ENCODE results near the gene SEC22A.
"Not testable (repeated sequence)": the region's sequence is repeated elsewhere in the genome, so short reads cannot be mapped to it uniquely, and the experiment has no call there.

SEC22A gene

GRCh38 chr3:123180791-123181190 lies 21.0 kb upstream of the SEC22A start:
- DNase-seq (ENCODE audit: low read depth) = no peak

GRCh38 chr3:123186695-123187094 lies 15.0 kb upstream of the SEC22A start:
- DNase-seq (ENCODE audit: low read depth) = no peak

DNA sequence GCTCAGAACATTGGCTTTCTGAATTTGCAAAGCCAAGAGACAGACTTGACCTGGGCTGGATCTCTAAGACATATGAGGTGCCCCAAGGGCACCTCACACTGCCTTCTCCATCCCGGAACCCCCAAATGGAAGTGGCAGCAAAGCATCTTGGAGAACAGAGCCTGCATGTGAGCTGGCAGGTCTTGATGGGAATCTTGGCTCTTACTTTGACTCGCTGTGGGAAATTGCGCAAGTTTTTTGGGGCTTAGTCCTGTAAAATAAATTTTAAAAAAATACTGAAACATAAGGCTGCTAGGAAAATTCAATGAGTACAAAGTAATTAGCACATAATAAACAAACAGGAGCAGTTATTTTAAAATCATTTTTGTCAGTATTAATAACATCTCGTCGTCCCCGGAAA lies 13.7 kb upstream of the SEC22A start:
- no peak for DNase-seq (ENCODE audit: low read depth)

DNA sequence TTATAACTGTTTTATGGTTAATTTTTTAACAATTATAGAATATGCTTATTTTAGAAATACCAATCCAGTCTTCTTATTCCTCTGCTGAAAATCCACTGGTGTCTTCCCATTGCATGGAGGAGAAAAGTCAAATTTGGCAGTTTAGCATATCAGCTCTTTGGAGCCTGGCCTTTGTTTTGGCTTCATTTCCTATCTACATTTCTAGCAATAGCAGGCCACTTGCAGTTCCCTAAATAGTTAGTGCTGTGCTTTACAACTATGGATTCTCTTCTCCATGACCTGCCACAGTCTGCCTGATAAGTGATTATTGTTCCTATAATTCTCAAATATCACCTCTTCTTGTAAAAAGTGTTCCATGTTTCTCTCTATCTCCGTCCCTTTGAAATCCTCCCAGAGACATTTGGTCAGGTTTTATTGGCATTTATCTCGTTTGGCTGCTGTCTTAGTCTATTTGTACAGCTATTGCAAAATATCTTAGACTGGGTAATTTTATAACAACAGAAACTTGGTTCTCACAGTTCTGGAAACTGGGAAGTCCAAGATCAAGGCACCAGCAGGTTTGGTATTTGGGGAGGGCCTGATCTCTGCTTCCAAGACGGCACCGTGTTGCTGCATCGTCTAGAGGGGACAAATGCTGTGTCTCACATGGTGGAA lies 8.2 kb upstream of the SEC22A start:
- no peak for DNase-seq (ENCODE audit: low read depth)

DNA sequence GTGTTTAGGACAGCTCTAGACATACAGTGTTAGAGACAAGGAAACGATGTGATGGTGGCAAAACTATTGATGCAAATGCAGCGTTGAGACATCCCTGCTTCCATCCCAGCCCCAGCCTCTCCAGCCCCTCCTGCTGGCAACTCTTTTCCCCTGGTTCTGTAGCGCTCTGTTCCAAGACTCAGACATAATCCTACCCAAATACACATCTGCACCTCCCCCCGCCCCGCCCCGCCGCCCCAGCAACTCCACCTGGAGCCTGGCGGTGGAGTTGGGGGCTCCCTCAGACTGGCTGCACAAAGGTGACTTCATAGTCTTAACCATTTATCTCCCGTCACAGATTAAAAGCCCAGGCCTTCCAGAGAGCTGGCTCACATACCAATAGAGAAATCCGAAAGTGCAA lies 7.2 kb upstream of the SEC22A start:
- no peak for DNase-seq (ENCODE audit: low read depth)

GRCh38 chr3:123198372-123198771 lies 3.4 kb upstream of the SEC22A start:
- no peak for DNase-seq (ENCODE audit: low read depth)

DNA sequence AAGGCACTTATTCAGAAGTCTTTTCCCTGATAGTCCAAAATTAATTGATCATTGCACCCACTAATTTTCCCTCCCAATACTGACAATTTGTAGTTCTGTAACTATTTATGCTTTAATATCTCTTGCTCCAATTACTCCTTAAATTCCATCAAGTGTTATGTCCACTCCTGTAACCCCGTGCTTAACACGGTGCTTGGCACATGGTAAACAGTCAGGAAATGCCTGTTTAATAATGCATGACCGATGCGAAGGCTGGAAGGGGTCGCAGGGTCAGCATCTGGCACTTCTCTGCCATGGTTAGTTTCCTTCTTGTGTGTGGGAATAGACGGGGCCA lies 553 bp upstream of the SEC22A start:
- DNase-seq (ENCODE audit: low read depth) = no peak

- DNase-seq (ENCODE audit: low read depth) = no peak
Measured at GRCh38 chr3:123202451-123202850, 708 bp downstream of the SEC22A start.

GRCh38 chr3:123218990-123219389 lies 17.2 kb downstream of the SEC22A start:
- DNase-seq (ENCODE audit: low read depth) = no peak

DNA sequence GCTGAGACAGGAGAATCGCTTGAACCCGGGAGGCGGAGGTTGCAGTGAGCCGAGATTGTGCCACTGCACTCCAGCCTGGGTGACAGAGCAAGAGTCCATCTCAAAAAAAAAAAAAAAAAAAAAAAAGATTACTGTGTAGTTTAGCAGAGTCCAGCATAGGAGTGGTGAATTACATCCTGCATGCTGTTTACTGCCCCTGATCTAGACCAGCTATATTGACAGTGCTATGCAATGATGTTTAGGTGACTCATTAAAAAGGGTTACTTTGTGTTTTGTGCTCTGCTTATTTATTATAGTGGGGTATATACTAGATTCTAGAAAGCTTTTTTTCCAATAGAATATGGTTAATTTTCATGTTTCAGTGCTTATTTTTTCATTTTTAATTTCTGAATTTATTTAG lies 19.6 kb downstream of the SEC22A start:
- DNase-seq (ENCODE audit: low read depth) = not testable (repeated sequence)

DNA sequence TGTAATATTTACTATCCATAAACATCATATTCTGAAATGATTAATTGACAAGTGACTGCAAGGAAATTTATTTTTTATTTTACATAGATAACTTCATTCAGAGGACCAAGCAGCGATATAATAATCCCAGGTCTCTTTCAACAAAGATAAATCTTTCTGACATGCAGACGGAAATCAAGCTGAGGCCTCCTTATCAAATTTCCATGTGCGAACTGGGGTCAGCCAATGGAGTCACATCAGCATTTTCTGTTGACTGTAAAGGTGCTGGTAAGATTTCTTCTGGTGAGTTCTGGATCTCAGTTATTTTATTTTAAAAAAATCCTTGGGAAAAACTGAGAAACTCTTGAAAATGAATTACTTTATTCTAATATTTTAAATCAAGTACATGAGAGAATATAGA lies 23.3 kb downstream of the SEC22A start:
- no peak for DNase-seq (ENCODE audit: low read depth)

GRCh38 chr3:123226549-123226948 lies 24.8 kb downstream of the SEC22A start:
- DNase-seq (ENCODE audit: low read depth) = no peak

GRCh38 chr3:123229145-123229544 lies 27.4 kb downstream of the SEC22A start:
- no peak for DNase-seq (ENCODE audit: low read depth)

- DNase-seq (ENCODE audit: low read depth) = no peak
Measured at GRCh38 chr3:123236902-123237301, 35.2 kb downstream of the SEC22A start.

- not testable (repeated sequence) for DNase-seq (ENCODE audit: low read depth)
Measured at GRCh38 chr3:123239186-123239585, 37.4 kb downstream of the SEC22A start.

GRCh38 chr3:123239756-123240155 lies 38.0 kb downstream of the SEC22A start:
- no peak for DNase-seq (ENCODE audit: low read depth)

DNA sequence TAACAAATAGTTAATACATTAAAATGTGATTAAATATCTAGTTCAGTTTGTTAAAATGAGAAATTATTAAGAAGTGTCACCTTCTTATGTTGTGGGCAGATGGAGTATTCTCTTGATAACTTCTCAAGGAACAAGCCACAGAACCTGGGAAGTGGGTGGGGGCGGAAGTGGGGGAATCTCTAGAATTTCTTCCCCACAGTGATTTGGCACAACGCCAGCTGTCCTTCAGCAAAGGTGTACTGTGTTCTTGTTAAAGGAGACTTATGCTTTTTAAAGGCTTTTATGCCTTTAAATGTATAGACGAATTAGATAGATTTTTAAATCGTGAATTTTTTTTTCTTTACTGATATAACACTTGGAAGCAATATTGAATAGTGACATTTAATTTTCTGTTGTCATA lies 42.4 kb downstream of the SEC22A start:
- no peak for DNase-seq (ENCODE audit: low read depth)

GRCh38 chr3:123246866-123247265 lies 45.1 kb downstream of the SEC22A start:
- no peak for DNase-seq (ENCODE audit: low read depth)

DNA sequence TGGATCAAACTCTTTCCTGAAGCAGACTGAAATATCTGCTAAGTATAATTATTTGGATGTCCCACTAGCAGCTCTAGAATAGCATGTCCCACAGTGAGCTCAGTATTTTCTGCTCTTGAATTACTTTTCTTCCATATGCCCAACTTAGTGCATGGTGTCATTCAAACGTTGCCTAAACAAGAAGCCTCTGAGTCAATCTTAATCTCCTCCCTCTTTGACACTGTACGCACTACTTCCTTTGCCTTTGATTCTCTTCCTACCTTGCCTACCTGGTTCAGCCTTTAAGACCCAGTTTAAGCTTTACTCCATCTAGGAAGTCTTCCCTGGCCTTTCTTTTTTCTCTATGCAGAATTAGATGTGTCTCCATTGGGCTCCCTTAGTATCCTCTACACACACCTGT lies 54.5 kb downstream of the SEC22A start:
- DNase-seq (ENCODE audit: low read depth) = no peak

GRCh38 chr3:123258359-123258758 lies 56.6 kb downstream of the SEC22A start:
- DNase-seq (ENCODE audit: low read depth) = no peak

DNA sequence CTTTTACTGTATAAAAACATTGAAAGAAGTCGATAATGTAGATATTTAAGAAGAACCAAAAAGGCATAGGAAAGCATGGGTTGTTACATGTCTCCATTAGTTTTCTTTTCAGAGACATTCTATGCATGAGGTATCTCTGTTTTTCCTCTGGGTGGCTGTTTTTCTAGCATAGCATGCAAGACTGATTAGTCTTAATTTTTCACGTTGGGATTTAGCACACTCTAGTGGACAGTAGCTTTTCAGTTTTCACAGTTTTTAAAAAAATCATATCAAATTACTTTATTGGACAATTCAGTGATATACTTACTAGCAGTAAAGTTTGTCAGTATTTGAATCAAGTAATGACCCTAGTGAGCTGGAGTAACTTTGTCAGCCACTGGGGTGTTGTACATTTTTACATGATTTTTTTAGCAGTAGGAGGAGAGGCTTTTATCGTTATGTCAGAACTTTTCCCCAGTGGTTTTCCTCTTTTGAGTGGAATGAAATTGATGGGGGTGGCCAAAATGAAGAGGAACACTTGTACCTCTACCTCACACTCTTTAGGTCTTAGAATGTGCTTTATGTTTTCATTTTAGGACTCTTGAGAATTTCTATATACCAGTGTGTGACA lies 57.2 kb downstream of the SEC22A start:
- DNase-seq (ENCODE audit: low read depth) = no peak

GRCh38 chr3:123261666-123262065 lies 59.9 kb downstream of the SEC22A start:
- no peak for DNase-seq (ENCODE audit: low read depth)

DNA sequence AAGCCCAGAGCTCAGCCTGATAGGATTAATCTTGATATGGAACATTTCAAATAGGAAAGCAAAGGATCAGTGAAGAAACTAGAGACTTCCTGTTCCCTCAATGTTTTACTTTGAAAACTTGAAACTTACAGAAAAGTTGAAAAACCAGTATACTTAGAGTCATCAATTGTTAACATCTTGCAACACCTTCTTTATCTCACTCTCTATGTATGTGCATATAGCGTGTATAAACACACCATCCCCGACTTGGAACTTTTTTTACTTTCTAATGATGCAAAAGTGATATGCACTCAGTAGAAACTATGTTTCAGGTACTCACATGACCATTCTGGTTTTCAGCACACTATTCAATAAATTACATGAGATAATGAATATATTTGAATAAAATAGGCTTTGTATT lies 60.5 kb downstream of the SEC22A start:
- DNase-seq (ENCODE audit: low read depth) = no peak

GRCh38 chr3:123262868-123263267 lies 61.1 kb downstream of the SEC22A start:
- DNase-seq (ENCODE audit: low read depth) = no peak

Data from activated gamma-delta T cell treated with anti-CD3 and anti-CD28 coated beads, Interleukin-2, amount 50 U/mL, for 16 hours (primary cell).